Activated naive CD4-positive, alpha-beta T cell treated with anti-CD3 and anti-CD28 coated beads for 36 hours (primary cell): ENCODE data around the gene EFCAB8. TPM values are rescaled to one million over a fixed set of nuclear protein-coding genes. Genes with fewer than 3 reads are reported as not detected.
A peak's percentile ranks its signal among the peaks of the same experiment; 100 is the strongest.

Experiments
- CTCF ChIA-PET: fragments of 350-600 bp; sonication (Branson Sonifier 250); formaldehyde crosslinking; loops from one replicate; lab custom pipeline; 2021; ENCODE audit warnings: antibody characterized with exemption; lab: Charles Lee
- DNase-seq: peaks from one replicate; pipeline ENCODE4 v3.0.0-alpha.2; 2020
- H3K27ac Mint-ChIP-seq: one replicate; pipeline ENCODE4 v1.8.0; 2021; ENCODE audit warnings: mild to moderate bottlenecking, mixed read lengths
- H3K27me3 Mint-ChIP-seq: one replicate; pipeline ENCODE4 v1.8.0; 2021; ENCODE audit warnings: low read depth, mixed read lengths
- H3K36me3 Mint-ChIP-seq: one replicate; pipeline ENCODE4 v1.8.0; 2021; ENCODE audit warnings: low read depth, mixed read lengths
- H3K4me1 Mint-ChIP-seq: one replicate; pipeline ENCODE4 v1.8.0; 2021; ENCODE audit warnings: low read depth, mixed read lengths
- H3K4me3 Mint-ChIP-seq: one replicate; pipeline ENCODE4 v1.8.0; 2021; ENCODE audit warnings: mild to moderate bottlenecking, moderate library complexity, mixed read lengths
- H3K9me3 Mint-ChIP-seq: one replicate; pipeline ENCODE4 v1.8.0; 2021; ENCODE audit warnings: mixed read lengths
- intact Hi-C: fragments of 100-400 bp; cut with micrococcal nuclease; formaldehyde crosslinking; loops from one replicate; pipeline ENCODE4 v1.15.1; 2023
- total RNA-seq, 2 experiments: library from RNA; stranded (reverse); gene quantifications; one replicate each; pipeline ENCODE4 v1.2.3, GENCODE V29; 2021

The EFCAB8 gene
- total RNA-seq, 2 experiments from 2014 or later: 0.45 to 0.57 TPM

GRCh38 chr20:32964575-32964974, 105.9 kb downstream of the EFCAB8 start:
- CTCF ChIA-PET: interaction anchor here (2.7 kb wide), 1 partner anchor 19 kb away, joined by 13 read pairs; no protein-coding TSS in a partner anchor
- H3K27me3 Mint-ChIP-seq: no peaks in the 10 kb centered on the region
- peaks cover 66% of the 10 kb centered on the region for H3K4me1 Mint-ChIP-seq
- intact Hi-C loops: loop anchor here (10.0 kb wide), 1 partner anchor 710 kb away; no protein-coding TSS in a partner anchor
- H3K4me3 Mint-ChIP-seq: no peak overlapping the region
- no peaks in the 10 kb centered on the region for H3K36me3 Mint-ChIP-seq
- no peaks in the 10 kb centered on the region for H3K9me3 Mint-ChIP-seq
- H3K27ac Mint-ChIP-seq: no peak overlapping the region
- DNase-seq: no peak

- Mint-ChIP-seq H3K36me3 (no peaks in the 10 kb centered on the region), H3K27ac (peak overlapping the region; percentile 16), H3K4me3 (no peak overlapping the region), H3K4me1 (peaks cover 72% of the 10 kb centered on the region), H3K27me3 (no peaks in the 10 kb centered on the region), H3K9me3 (no peaks in the 10 kb centered on the region)
- intact Hi-C loops: loop anchor here (10.0 kb wide), 1 partner anchor 710 kb away; no protein-coding TSS in a partner anchor
- no peak for DNase-seq
- CTCF ChIA-PET: interaction anchor here (3.6 kb wide), 1 partner anchor 19 kb away, joined by 44 read pairs; no protein-coding TSS in a partner anchor
Observed at GRCh38 chr20:32965115-32965514, 106.4 kb downstream of the EFCAB8 start.

GRCh38 chr20:32965581-32966373, 107.1 kb downstream of the EFCAB8 start:
- no peaks in the 10 kb centered on the region for H3K36me3 Mint-ChIP-seq
- CTCF ChIA-PET: interaction anchor here (0.7 to 3.6 kb wide), 3 partner anchors 8 to 21 kb away, joined by 3 to 44 read pairs (median 3); no protein-coding TSS in a partner anchor
- no peaks in the 10 kb centered on the region for H3K9me3 Mint-ChIP-seq
- peaks cover 77% of the 10 kb centered on the region for H3K4me1 Mint-ChIP-seq
- DNase-seq: peak; percentile 60
- peak overlapping the region; percentile 30 for H3K27ac Mint-ChIP-seq
- intact Hi-C loops: loop anchor here (10.0 kb wide), 1 partner anchor 711 kb away; no protein-coding TSS in a partner anchor
- no peaks in the 10 kb centered on the region for H3K27me3 Mint-ChIP-seq
- no peak overlapping the region for H3K4me3 Mint-ChIP-seq

- CTCF ChIA-PET: interaction anchor here (0.7 to 3.6 kb wide), 3 partner anchors 8 to 20 kb away, joined by 3 to 44 read pairs (median 3); no protein-coding TSS in a partner anchor
- H3K4me3 Mint-ChIP-seq: no peak overlapping the region
- H3K4me1 Mint-ChIP-seq: peaks cover 77% of the 10 kb centered on the region
- H3K36me3 Mint-ChIP-seq: no peaks in the 10 kb centered on the region
- intact Hi-C loops: loop anchor here (10.0 kb wide), 1 partner anchor 712 kb away; no protein-coding TSS in a partner anchor
- H3K27ac Mint-ChIP-seq: no peak overlapping the region
- DNase-seq: no peak
- H3K9me3 Mint-ChIP-seq: no peaks in the 10 kb centered on the region
- H3K27me3 Mint-ChIP-seq: no peaks in the 10 kb centered on the region
Observed at GRCh38 chr20:32966382-32966781, 107.7 kb downstream of the EFCAB8 start.

- Mint-ChIP-seq H3K4me1 (peaks cover 76% of the 10 kb centered on the region), H3K36me3 (no peaks in the 10 kb centered on the region), H3K4me3 (peak overlapping the region; percentile 57), H3K27ac (no peak overlapping the region), H3K9me3 (no peaks in the 10 kb centered on the region), H3K27me3 (no peaks in the 10 kb centered on the region)
- intact Hi-C loops: loop anchor here (10.0 kb wide), 1 partner anchor 712 kb away; no protein-coding TSS in a partner anchor
- DNase-seq: peak; percentile 86
- CTCF ChIA-PET: interaction anchor here (1.3 to 3.6 kb wide), 3 partner anchors 9 to 38 kb away, joined by 4 to 44 read pairs (median 7); partner anchors contain the start of gene SUN5
Observed at GRCh38 chr20:32966881-32967781, 108.4 kb downstream of the EFCAB8 start.

- Mint-ChIP-seq H3K27ac (no peak overlapping the region), H3K27me3 (no peaks in the 10 kb centered on the region), H3K36me3 (peaks cover 3% of the 10 kb centered on the region), H3K4me3 (peak overlapping the region; percentile 57), H3K9me3 (no peaks in the 10 kb centered on the region), H3K4me1 (peaks cover 78% of the 10 kb centered on the region)
- DNase-seq: peak; percentile 82
- CTCF ChIA-PET: interaction anchor here (0.7 to 3.6 kb wide), 4 partner anchors 10 to 721 kb away, joined by 3 to 44 read pairs (median 6); partner anchors contain the start of gene SUN5
- intact Hi-C loops: loop anchor here (1.0 to 10.0 kb wide), 2 partner anchors 22 to 713 kb away; no protein-coding TSS in a partner anchor
Observed at GRCh38 chr20:32967961-32968457, 109.3 kb downstream of the EFCAB8 start.

GRCh38 chr20:32968478-32969241, 109.9 kb downstream of the EFCAB8 start:
- CTCF ChIA-PET: interaction anchor here (0.7 to 3.6 kb wide), 4 partner anchors 11 to 720 kb away, joined by 3 to 44 read pairs (median 6); partner anchors contain the start of gene SUN5
- DNase-seq: peak; percentile 80
- peaks cover 79% of the 10 kb centered on the region for H3K4me1 Mint-ChIP-seq
- no peak overlapping the region for H3K27ac Mint-ChIP-seq
- no peaks in the 10 kb centered on the region for H3K9me3 Mint-ChIP-seq
- H3K36me3 Mint-ChIP-seq: peaks cover 7% of the 10 kb centered on the region
- H3K27me3 Mint-ChIP-seq: no peaks in the 10 kb centered on the region
- intact Hi-C loops: loop anchor here (1.0 to 10.0 kb wide), 2 partner anchors 22 to 714 kb away; no protein-coding TSS in a partner anchor
- H3K4me3 Mint-ChIP-seq: peak overlapping the region; percentile 57

GRCh38 chr20:32969356-32970114, 110.8 kb downstream of the EFCAB8 start:
- H3K27me3 Mint-ChIP-seq: no peaks in the 10 kb centered on the region
- DNase-seq: no peak
- H3K4me3 Mint-ChIP-seq: no peak overlapping the region
- no peak overlapping the region for H3K27ac Mint-ChIP-seq
- H3K36me3 Mint-ChIP-seq: peaks cover 7% of the 10 kb centered on the region
- intact Hi-C loops: loop anchor here (5.0 to 10.0 kb wide), 5 partner anchors 227 to 715 kb away; partner anchors contain the start of genes ACTL10, ASXL1, C20orf144 and COMMD7
- peaks cover 83% of the 10 kb centered on the region for H3K4me1 Mint-ChIP-seq
- no peaks in the 10 kb centered on the region for H3K9me3 Mint-ChIP-seq
- CTCF ChIA-PET: interaction anchor here (2.2 to 4.9 kb wide), 2 partner anchors 25 to 35 kb away, joined by 7 to 30 read pairs; partner anchors contain the start of gene SUN5

- CTCF ChIA-PET: interaction anchor here (0.7 to 4.9 kb wide), 3 partner anchors 25 to 853 kb away, joined by 3 to 30 read pairs (median 3); no protein-coding TSS in a partner anchor
- H3K4me1 Mint-ChIP-seq: peaks cover 85% of the 10 kb centered on the region
- H3K4me3 Mint-ChIP-seq: no peak overlapping the region
- H3K9me3 Mint-ChIP-seq: no peaks in the 10 kb centered on the region
- DNase-seq: no peak
- peaks cover 7% of the 10 kb centered on the region for H3K36me3 Mint-ChIP-seq
- H3K27ac Mint-ChIP-seq: no peak overlapping the region
- no peaks in the 10 kb centered on the region for H3K27me3 Mint-ChIP-seq
- intact Hi-C loops: loop anchor here (5.0 to 10.0 kb wide), 4 partner anchors 228 to 694 kb away; partner anchors contain the start of genes ACTL10, ASXL1, C20orf144 and COMMD7
Observed at GRCh38 chr20:32970115-32970972, 111.6 kb downstream of the EFCAB8 start.
